GM10248 (cell line): ENCODE data around the gene INPP5E.

Source experiments
- CTCF ChIA-PET: fragments of 300-600 bp; sonication (Branson Sonifier 250); formaldehyde crosslinking; extraction: SDS; loops from one replicate; lab custom pipeline; 2021; ENCODE audit warnings: antibody characterized with exemption; lab: Yijun Ruan, JAX
- POLR2A ChIA-PET: fragments of 350-650 bp; sonication (Branson Sonifier 250); formaldehyde crosslinking; extraction: SDS; loops from one replicate; lab custom pipeline; 2020; ENCODE audit warnings: antibody characterized with exemption; lab: Yijun Ruan, JAX
- DNase-seq: peaks from one replicate; pipeline ENCODE4 v3.0.0; 2012; ENCODE audit errors: extremely low spot score
- TF ChIP-seq, protein P1 (sequence below): IDR thresholded peaks from 2 replicates; pipeline ENCODE4 v1.5.1; 2012; ENCODE audit warnings: mild to moderate bottlenecking, low read depth; ENCODE audit errors: extremely low read depth, missing control alignments, control extremely low read depth

The INPP5E gene

GRCh38 chr9:136380381-136380780, 59.3 kb downstream of the INPP5E start:
- POLR2A ChIA-PET, result no interaction called here
- CTCF ChIA-PET, result interaction anchor here (1.3 to 3.2 kb wide), 2 partner anchors 17 to 26 kb away, joined by 3 to 18 read pairs; partner anchors contain the start of gene DNLZ
- TF ChIP-seq, protein P1, sequence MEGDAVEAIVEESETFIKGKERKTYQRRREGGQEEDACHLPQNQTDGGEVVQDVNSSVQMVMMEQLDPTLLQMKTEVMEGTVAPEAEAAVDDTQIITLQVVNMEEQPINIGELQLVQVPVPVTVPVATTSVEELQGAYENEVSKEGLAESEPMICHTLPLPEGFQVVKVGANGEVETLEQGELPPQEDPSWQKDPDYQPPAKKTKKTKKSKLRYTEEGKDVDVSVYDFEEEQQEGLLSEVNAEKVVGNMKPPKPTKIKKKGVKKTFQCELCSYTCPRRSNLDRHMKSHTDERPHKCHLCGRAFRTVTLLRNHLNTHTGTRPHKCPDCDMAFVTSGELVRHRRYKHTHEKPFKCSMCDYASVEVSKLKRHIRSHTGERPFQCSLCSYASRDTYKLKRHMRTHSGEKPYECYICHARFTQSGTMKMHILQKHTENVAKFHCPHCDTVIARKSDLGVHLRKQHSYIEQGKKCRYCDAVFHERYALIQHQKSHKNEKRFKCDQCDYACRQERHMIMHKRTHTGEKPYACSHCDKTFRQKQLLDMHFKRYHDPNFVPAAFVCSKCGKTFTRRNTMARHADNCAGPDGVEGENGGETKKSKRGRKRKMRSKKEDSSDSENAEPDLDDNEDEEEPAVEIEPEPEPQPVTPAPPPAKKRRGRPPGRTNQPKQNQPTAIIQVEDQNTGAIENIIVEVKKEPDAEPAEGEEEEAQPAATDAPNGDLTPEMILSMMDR, result no peak
- no peak for DNase-seq

- DNase-seq, result no peak
- ChIA-PET POLR2A (no interaction called here), CTCF (interaction anchor here (1.0 to 3.2 kb wide), 3 partner anchors 16 to 17 kb away, joined by 3 to 18 read pairs (median 3); partner anchors contain the start of gene DNLZ)
- TF ChIP-seq, protein P1, result no peak
Measured at GRCh38 chr9:136379891-136380290, 59.8 kb downstream of the INPP5E start.

DNA sequence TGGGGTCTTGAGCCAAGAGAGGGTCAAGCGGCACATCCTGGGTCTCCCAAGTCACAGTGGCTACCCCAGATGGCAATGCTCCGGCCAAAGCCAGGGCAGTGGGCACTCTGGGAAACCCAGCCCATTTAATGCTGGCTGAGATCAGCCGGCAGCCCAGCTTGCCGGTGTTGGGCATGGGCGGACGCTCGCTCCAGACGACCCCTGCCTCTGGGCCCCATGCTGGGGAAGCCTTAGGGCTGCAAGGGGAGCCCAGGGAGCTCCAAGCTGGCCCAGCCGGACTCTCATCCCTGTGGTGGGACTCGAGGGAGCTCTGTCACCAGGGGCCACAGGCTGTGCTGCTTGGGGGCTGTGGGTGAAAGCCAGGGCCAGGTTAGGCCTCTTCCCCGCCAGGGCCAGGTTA, 60.2 kb downstream of the INPP5E start:
- DNase-seq, result no peak
- ChIA-PET CTCF (interaction anchor here (1.0 to 1.2 kb wide), 2 partner anchors 15 to 16 kb away, joined by 3 read pairs; partner anchors contain the start of gene DNLZ), POLR2A (no interaction called here)
- TF ChIP-seq, protein P1, result no peak

DNA sequence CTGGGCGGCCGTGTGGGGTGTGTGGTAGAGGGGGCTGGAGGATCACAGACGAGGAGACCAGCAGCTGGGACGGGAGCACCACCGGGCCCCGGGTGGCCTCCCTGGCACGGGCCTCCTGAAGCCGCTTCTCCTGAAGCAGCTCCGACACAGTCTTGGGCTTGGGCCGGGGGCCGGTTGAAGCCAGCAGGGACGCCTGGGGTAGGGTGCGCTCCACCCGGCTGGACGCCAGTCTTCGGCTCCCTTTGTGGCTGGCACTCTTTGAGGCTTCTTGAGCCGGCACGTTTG, 60.7 kb downstream of the INPP5E start:
- ChIA-PET POLR2A (no interaction called here), CTCF (interaction anchor here (1.0 to 1.2 kb wide), 2 partner anchors 15 to 16 kb away, joined by 3 read pairs; partner anchors contain the start of gene DNLZ)
- DNase-seq, result no peak
- TF ChIP-seq, protein P1, result no peak
